K562 (cell line): ENCODE data around the gene DKKL1. TPM values are rescaled to one million over a fixed set of nuclear protein-coding genes. Genes with fewer than 3 reads are reported as not detected.

Experiments
- CCNT2 ChIP-seq: IDR thresholded peaks from 2 replicates; pipeline ENCODE4 v1.6.1; 2011; ENCODE audit warnings: borderline replicate concordance, low read depth, mild to moderate bottlenecking, moderate library complexity, mixed read lengths, low read length; ENCODE audit not compliant: insufficient read length; ENCODE audit errors: extremely low read depth
- ETV1 ChIP-seq: fragments of 450-650 bp; conservative IDR thresholded peaks from 2 replicates; pipeline ENCODE4 v1.6.1; 2016; ENCODE audit warnings: missing genetic modification characterization, control low read depth, low read depth, missing compliant biosample characterization
- ETV5 ChIP-seq: sonication (generic); formaldehyde crosslinking; IDR thresholded peaks from 2 replicates; pipeline ENCODE4 v1.4.0; 2020; ENCODE audit warnings: low read depth, mild to moderate bottlenecking, missing genetic modification reagents
- NCOA1 ChIP-seq: fragments of 450-650 bp; IDR thresholded peaks from 2 replicates; pipeline ENCODE4 v1.6.1; 2016; ENCODE audit warnings: low read depth
- POLR2A ChIP-seq: fragments of 450-650 bp; conservative IDR thresholded peaks from 2 replicates; pipeline ENCODE4 v1.6.1; 2016
- PRPF4 ChIP-seq: fragments of 200-400 bp; formaldehyde crosslinking; IDR thresholded peaks from one replicate; pipeline ENCODE4 v1.6.1; 2017; ENCODE audit warnings: low read length, low read depth, mild to moderate bottlenecking; ENCODE audit not compliant: insufficient read depth, poor library complexity, severe bottlenecking
- VEZF1 ChIP-seq: fragments of 200-800 bp; sonication (Bioruptor generic); IDR thresholded peaks from 2 replicates; pipeline ENCODE4 v1.6.1; 2017; ENCODE audit warnings: missing genetic modification characterization, missing compliant biosample characterization
- ZBTB40 ChIP-seq, 2 experiments: fragments of 450-650 bp in 1 of 2; sonication (generic) in 1 of 2; formaldehyde crosslinking in 1 of 2; IDR thresholded peaks; 2 replicates each; pipeline versions ENCODE4 v1.7.1 to v1.9.0; 2016 to 2022; ENCODE audit warnings: inconsistent platforms in 1 of 2, mild to moderate bottlenecking in 1 of 2, missing genetic modification reagents in 1 of 2
- ZNF24 ChIP-seq: fragments of 450-650 bp; IDR thresholded peaks from 2 replicates; pipeline ENCODE4 v1.6.1; 2016
- polyA plus RNA-seq, 8 experiments: library from polyadenylated mRNA; depleted of rRNA in 4 of 8; stranded (reverse) in 5 of 8; unstranded in 3 of 8; fragments of >200 nt; fragmentation: Nextera tagmentation in 2 of 8; fragmentation: Illumina TruSeq in 1 of 8; extraction: Ambion mirVana in 2 of 8; extraction: Trizol in 1 of 8; gene quantifications; 2 replicates each; pipeline versions ENCODE4 v1.2.1 to v1.2.3, GENCODE V29; 2011 to 2014; ENCODE audit warnings: inconsistent platforms in 1 of 8, missing spikeins in 1 of 8
- total RNA-seq, 7 experiments: library from RNA; depleted of rRNA in 6 of 7; stranded (reverse); fragments of >200 nt in 6 of 7; fragmentation: Illumina TruSeq in 2 of 7; extraction: Trizol in 2 of 7; gene quantifications; 2 replicates each; pipeline versions ENCODE4 v1.2.1 to v1.2.3, GENCODE V29; 2011 to 2021; ENCODE audit warnings: low replicate concordance in 1 of 7
- TF ChIP-seq, protein P1 (sequence below): fragments of 200-800 bp; sonication (Bioruptor generic); IDR thresholded peaks from 2 replicates; pipeline ENCODE4 v1.6.1; 2017; ENCODE audit warnings: missing genetic modification characterization, missing compliant biosample characterization
- TF ChIP-seq, protein P2 (sequence below): sonication (generic); formaldehyde crosslinking; IDR thresholded peaks from 2 replicates; pipeline ENCODE4 v1.8.0; 2022; ENCODE audit warnings: missing genetic modification reagents, mild to moderate bottlenecking, moderate library complexity, borderline replicate concordance
- TF ChIP-seq, protein P3 (sequence below), 2 experiments: fragments of 250-450 bp in 1 of 2; fragments of 450-650 bp in 1 of 2; sonication (Bioruptor Pico) in 1 of 2; IDR thresholded peaks; 2 replicates each; pipeline versions ENCODE4 v1.6.1 to v1.8.0; 2016 to 2021; ENCODE audit warnings: mild to moderate bottlenecking in 2 of 2, moderate library complexity in 2 of 2, missing compliant biosample characterization in 1 of 2, missing genetic modification characterization in 1 of 2

The DKKL1 gene
- total and polyA plus RNA-seq, 9 of the 15 experiments (the other 6 are each of a cell fraction or from before 2014, with no cell fraction given): 0.15 to 1.7 (median 0.52) TPM

GRCh38 chr19:49361438-49362047 is 2.1 kb upstream of the DKKL1 start (continued):
- TF ChIP-seq ZBTB40 (IDR thresholded peaks at IDR 0.05) (0 out of 2 replicates have a peak, but pooled peaks have one; percentile 27), ZBTB40 (CRISPR knock-in tag; IDR thresholded peaks at IDR 0.05) (no peak), ETV1 (tag) (no peak), CCNT2 (peak; percentile 65), ETV5 (CRISPR knock-in tag) (0 out of 2 replicates have a peak, but pooled peaks have one; percentile 49), PRPF4 (peak; percentile 66), NCOA1 (no peak), POLR2A (0 out of 2 replicates have a peak, but pooled peaks have one; percentile 48), ZNF24 (no peak), VEZF1 (CRISPR knock-in tag) (peak; percentile 76)
- TF ChIP-seq, protein P1, sequence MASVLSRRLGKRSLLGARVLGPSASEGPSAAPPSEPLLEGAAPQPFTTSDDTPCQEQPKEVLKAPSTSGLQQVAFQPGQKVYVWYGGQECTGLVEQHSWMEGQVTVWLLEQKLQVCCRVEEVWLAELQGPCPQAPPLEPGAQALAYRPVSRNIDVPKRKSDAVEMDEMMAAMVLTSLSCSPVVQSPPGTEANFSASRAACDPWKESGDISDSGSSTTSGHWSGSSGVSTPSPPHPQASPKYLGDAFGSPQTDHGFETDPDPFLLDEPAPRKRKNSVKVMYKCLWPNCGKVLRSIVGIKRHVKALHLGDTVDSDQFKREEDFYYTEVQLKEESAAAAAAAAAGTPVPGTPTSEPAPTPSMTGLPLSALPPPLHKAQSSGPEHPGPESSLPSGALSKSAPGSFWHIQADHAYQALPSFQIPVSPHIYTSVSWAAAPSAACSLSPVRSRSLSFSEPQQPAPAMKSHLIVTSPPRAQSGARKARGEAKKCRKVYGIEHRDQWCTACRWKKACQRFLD: 0 out of 2 replicates have a peak, but pooled peaks have one; percentile 30
- TF ChIP-seq, protein P2, sequence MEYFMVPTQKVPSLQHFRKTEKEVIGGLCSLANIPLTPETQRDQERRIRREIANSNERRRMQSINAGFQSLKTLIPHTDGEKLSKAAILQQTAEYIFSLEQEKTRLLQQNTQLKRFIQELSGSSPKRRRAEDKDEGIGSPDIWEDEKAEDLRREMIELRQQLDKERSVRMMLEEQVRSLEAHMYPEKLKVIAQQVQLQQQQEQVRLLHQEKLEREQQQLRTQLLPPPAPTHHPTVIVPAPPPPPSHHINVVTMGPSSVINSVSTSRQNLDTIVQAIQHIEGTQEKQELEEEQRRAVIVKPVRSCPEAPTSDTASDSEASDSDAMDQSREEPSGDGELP (CRISPR knock-in tag): 0 out of 2 replicates have a peak, but pooled peaks have one; percentile 7
- TF ChIP-seq, protein P3, sequence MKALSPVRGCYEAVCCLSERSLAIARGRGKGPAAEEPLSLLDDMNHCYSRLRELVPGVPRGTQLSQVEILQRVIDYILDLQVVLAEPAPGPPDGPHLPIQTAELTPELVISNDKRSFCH (CRISPR knock-in tag; IDR thresholded peaks at IDR 0.05): no peak
- TF ChIP-seq, protein P3 (tag; IDR thresholded peaks at IDR 0.05): no peak
